SU-DHL-6 (cell line): ENCODE results near the gene ZNF740.

ENCODE experiments used
- EZH2phosphoT487 ChIP-seq: fragments of 200-600 bp; sonication (generic), shearing (Covaris generic); conservative IDR thresholded peaks from 2 replicates; pipeline ENCODE4 v1.6.1; 2018; ENCODE audit warnings: mild to moderate bottlenecking, antibody characterized with exemption, low read length, moderate library complexity, mixed read lengths
- TF ChIP-seq, protein P1 (sequence below): fragments of 200-600 bp; sonication (generic); IDR thresholded peaks from one replicate; pipeline ENCODE4 v1.5.1; 2017; ENCODE audit warnings: antibody characterized with exemption, mild to moderate bottlenecking, low read length, moderate library complexity; ENCODE audit not compliant: insufficient read depth, poor library complexity, severe bottlenecking

DNA sequence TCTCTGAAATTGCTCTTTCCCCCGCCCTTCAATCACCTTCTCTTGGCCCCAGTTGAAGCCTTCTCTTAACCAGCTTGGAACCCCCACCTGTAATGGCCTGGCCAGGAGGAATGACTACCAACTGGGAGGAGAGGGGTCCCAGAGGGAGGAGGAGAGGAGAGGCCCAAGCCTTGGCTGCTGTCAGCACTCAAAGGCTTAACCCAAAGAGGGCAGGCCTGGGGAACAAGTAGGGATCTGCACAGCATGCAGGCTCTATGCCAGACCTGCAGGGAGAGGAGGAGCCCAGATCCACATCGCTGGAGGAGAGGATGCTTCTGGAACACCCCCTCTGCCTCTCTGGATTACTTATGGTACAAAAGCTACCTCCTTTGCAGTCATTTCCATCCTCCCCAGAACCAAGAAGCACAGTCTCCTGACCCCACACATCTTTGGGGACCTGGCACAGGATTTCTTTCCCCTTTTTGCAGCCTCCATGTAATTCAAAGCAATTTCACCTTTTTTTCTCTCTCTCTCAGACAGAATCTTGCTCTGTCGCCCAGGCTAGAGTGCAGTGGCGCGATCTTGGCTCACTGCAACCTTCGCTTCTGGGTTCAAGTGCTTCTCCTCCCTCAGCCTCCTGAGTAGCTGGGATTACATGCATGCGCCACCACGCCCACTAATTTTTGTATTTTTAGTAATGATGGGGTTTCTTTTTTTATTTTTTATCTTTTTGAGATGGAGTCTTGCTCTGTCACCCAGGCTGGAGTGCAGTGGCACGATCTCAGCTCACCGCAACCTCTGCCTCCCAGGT is 45.3 kb downstream of the ZNF740 start:
- TF ChIP-seq, protein P1, sequence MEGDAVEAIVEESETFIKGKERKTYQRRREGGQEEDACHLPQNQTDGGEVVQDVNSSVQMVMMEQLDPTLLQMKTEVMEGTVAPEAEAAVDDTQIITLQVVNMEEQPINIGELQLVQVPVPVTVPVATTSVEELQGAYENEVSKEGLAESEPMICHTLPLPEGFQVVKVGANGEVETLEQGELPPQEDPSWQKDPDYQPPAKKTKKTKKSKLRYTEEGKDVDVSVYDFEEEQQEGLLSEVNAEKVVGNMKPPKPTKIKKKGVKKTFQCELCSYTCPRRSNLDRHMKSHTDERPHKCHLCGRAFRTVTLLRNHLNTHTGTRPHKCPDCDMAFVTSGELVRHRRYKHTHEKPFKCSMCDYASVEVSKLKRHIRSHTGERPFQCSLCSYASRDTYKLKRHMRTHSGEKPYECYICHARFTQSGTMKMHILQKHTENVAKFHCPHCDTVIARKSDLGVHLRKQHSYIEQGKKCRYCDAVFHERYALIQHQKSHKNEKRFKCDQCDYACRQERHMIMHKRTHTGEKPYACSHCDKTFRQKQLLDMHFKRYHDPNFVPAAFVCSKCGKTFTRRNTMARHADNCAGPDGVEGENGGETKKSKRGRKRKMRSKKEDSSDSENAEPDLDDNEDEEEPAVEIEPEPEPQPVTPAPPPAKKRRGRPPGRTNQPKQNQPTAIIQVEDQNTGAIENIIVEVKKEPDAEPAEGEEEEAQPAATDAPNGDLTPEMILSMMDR, result no peak
- no peak for TF ChIP-seq EZH2phosphoT487
